Globus pallidus (tissue), 1 donor: Measurements from ENCODE around the gene CBY1.
A peak's percentile ranks its signal among the peaks of the same experiment; 100 is the strongest.

ENCODE experiments used
- DNase-seq: peaks from one replicate; pipeline ENCODE4 v3.0.0-alpha.2; 2015; ENCODE audit warnings: low spot score

The CBY1 gene

GRCh38 chr22:38700789-38701628 lies 44.6 kb downstream of the CBY1 start, which contains the start of gene JOSD1:
Gene JOSD1 (minus strand): TSS chr22:38700943. CDS start chr22:38699987, 956 bp downstream.
- peak; percentile 91 for DNase-seq

GRCh38 chr22:38704654-38705234 lies 48.3 kb downstream of the CBY1 start:
- DNase-seq: no peak

DNA sequence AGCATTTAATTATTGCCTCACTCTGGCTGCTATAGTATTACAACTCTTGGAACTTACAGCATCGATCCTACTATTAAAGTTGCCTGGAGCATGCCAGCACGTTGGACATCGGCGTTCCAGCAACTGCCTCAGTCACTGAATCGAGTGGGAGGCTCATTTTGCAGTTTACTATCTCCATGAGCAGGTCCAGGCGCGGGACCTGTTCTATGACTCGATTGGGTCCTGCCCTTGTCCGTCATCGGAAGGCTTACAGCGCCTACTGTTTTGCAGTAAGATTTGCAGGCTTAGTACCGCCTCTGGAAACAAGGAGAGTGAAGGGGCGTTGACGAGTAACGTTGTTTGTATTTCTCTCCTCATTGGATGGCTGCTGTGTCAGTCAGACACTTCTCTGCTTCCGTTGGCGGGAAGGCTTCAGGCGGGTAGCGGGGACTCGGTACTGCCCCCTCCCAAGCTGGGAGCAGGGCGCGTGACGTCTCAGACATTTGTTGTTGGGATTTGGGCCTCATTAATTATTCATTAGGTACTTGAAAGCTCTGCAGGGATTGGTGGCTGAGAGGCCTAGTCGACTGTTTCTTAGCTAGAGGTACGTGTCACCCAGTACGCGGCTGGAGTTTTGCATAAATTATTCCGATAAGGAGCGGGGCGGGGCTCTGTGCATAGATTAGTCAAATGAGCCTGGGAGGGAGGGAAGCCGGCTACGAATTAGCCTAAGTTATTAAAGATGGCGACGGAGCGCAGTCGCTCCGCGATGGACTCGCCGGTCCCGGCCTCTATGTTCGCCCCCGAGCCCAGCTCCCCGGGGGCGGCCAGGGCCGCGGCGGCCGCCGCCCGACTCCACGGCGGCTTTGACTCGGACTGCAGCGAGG lies 49.0 kb downstream of the CBY1 start, which contains the start of gene GTPBP1:
GTPBP1 (plus strand) TSS at position 710 of the 866 bp plus-strand sequence; CDS start at position 722, 12 bp downstream.
- peak; percentile 100 for DNase-seq

DNA sequence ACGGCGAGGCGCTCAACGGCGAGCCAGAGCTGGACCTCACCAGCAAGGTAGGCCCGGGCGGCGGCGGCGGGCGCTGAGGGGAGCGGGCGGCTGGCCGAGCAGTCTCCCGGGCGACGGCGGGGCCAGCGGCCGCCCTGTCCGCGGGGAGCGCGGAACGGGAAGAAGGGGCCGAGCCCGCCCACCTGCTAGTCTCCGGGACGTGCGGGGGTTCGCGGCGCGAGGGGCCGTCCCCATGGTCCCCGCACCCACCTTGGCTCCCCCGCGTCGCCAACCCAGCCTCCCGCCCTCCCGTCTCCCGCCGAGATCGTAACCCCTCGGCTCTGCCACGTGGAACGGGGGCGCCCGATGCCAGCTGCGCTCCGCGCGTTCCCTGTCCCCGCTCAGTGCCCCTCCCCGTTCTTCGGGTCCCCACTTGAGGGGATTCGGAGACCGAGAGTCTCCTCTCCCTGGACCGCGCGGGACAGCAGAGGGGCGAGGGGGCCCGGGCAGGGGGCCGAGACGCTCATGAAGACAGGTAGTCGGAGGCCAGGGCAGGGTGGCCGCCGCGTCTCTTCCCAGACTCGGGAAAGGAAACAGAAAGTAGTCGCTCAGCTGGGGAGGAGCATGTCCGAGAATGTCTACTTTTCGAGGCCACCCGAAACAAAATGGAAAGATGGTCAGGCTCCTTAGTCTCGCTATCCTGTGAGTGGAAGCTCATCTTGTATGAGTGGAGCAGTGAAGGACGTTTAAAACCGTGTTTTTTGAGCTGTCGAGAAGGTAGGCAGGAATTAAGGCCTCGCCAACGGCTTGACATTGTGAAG lies 49.9 kb downstream of the CBY1 start:
- DNase-seq: no peak

- no peak for DNase-seq
Measured at GRCh38 chr22:38706901-38707195, 50.4 kb downstream of the CBY1 start.

- no peak for DNase-seq
Measured at GRCh38 chr22:38707346-38707745, 50.9 kb downstream of the CBY1 start.

DNA sequence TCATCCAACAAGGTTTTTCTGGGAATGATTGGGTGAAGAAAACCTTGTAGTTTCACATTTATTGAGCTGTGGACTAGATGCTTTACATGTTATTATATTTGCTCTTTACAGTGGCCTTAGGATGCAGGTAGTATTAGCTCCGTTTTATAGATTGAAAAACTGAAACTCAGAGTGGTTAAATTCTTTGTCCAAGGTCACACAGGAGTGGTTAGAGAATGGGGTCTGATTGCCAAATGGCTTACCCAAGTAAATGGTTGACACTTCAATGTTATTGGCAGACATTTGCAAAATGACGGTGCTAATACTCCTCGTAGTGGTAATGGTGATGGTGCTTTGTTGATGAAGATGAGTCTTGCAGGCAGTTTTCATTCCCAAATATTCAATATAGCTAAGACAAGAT lies 51.5 kb downstream of the CBY1 start:
- DNase-seq: no peak

GRCh38 chr22:38709306-38709705 lies 52.9 kb downstream of the CBY1 start:
- DNase-seq: no peak

GRCh38 chr22:38710351-38710750 lies 53.9 kb downstream of the CBY1 start:
- DNase-seq: no peak

DNA sequence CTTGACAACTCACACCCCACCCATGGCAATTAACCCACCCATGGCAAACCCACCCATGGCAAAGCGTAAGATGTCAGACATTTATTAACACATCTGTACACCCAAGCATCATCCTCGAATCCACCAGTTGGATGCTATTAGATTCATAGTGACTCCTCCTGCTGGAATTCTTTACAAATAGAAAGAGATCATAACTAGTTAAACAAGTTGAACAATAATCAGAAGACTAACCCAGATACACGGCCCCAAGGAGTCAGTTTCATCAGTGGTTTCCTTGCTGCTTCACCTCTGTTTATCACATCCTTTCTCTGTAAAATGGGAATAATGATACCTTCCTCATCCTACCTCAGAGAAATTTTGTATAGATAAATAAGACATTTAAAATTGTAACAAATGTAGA lies 54.4 kb downstream of the CBY1 start:
- no peak for DNase-seq

- no peak for DNase-seq
Measured at GRCh38 chr22:38712486-38713207, 56.2 kb downstream of the CBY1 start.

- no peak for DNase-seq
Measured at GRCh38 chr22:38713921-38714320, 57.5 kb downstream of the CBY1 start.

DNA sequence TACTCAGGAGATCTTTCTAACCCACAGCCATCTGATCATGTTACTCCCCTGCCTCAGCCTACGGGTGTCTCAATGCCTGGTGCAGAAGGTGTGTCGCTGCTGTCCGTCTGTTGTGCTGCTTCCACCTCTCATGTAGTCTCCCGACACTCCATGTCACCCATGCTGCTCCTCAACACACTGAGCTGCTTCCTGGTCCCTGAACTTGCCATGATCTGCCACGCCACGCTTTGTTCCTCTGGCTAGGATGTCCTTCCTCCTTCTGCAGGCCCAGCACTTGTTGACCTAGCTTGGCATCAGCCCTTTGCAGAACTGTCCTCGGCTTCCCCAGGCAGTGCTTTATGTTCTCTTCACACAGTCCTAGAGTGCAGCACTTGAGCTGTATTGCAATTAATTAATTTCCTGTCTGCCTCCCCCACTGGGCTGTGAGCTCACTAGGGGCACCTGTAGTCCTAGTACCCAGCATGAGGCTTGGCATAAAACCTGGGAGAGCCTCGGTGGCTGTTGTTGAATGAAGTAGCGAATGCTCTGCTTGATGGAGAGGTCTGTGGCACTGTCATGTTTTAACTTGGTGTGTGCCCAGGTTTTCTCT lies 58.8 kb downstream of the CBY1 start:
- no peak for DNase-seq

GRCh38 chr22:38715852-38716251 lies 59.4 kb downstream of the CBY1 start:
- DNase-seq: no peak

GRCh38 chr22:38716271-38716670 lies 59.8 kb downstream of the CBY1 start:
- DNase-seq: no peak

- DNase-seq: no peak
Measured at GRCh38 chr22:38716826-38717225, 60.4 kb downstream of the CBY1 start.

GRCh38 chr22:38717244-38717643 lies 60.8 kb downstream of the CBY1 start:
- no peak for DNase-seq

DNA sequence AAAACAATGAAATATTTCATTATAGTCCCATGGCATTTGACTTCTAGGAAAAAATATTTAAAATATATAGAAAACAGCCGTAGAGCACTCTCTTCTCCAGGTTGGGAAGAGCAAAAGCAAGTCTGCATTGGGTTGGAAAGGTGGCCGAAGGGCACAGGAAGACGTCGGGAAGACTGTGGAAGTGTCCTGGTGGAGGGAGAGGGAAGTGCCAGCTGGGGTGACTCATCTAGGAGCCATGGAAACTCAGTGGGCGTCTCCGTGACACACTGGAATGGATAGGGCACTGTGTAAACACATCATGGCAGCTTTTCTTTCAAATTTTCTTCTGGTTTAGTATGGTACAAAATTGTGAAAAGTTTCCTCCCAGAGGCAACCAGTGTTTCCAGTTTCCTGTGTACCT lies 62.0 kb downstream of the CBY1 start:
- no peak for DNase-seq

GRCh38 chr22:38719196-38719595 lies 62.8 kb downstream of the CBY1 start:
- no peak for DNase-seq

DNA sequence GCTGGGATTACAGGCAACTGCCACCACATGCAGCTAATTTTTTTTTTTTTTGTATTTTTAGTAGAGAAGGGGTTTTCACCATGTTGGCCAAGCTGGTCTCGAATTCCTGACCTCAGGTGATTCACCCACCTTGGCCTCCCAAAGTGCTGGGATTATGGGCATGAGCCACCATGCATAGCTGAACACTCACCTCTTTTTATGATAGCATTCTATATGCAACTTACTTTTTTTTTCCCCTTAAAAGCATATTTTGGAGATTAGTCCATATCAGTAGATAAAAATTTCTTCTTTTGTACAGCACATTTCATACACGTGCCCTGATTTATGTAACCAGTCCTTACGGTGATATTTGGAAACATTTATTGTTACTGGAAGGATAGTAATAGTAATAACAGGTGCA lies 63.9 kb downstream of the CBY1 start:
- DNase-seq: no peak

DNA sequence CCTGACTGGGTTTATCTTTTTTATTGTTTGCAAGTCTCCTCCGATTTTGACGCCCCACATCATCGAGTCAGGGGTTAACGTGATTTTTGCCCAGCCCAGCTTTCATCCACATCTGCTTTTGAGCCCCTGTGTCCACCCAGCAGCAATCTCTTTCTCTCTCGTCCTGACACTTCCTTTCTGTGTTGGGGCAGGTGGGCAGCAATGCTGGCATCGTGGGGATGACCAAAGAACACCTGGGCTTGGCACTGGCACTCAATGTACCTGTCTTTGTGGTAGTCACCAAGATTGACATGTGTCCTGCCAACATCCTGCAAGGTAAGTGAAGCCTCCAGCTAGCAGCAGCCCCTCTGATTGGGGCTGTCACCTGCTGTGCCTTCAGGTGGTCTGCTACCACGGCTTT lies 65.1 kb downstream of the CBY1 start:
- DNase-seq: no peak
